Measurements from ENCODE around the gene SCN5A.

The SCN5A gene

GRCh38 chr3:38647217-38647970 is 2.1 kb downstream of the SCN5A start:
- DNase-seq (ENCODE audit: low read depth): no peak

- no peak for DNase-seq (ENCODE audit: low read depth)
Observed at GRCh38 chr3:38646630-38647029, 2.9 kb downstream of the SCN5A start.

GRCh38 chr3:38646062-38646461 is 3.4 kb downstream of the SCN5A start:
- no peak for DNase-seq (ENCODE audit: low read depth)

- no peak for DNase-seq (ENCODE audit: low read depth)
Observed at GRCh38 chr3:38645601-38646000, 3.9 kb downstream of the SCN5A start.

- DNase-seq (ENCODE audit: low read depth): no peak
Observed at GRCh38 chr3:38645076-38645475, 4.4 kb downstream of the SCN5A start.

- no peak for DNase-seq (ENCODE audit: low read depth)
Observed at GRCh38 chr3:38644662-38645053, 4.8 kb downstream of the SCN5A start.

GRCh38 chr3:38644016-38644661 is 5.3 kb downstream of the SCN5A start:
- DNase-seq (ENCODE audit: low read depth): no peak

GRCh38 chr3:38643592-38643991 is 5.9 kb downstream of the SCN5A start:
- no peak for DNase-seq (ENCODE audit: low read depth)

GRCh38 chr3:38643090-38643489 is 6.4 kb downstream of the SCN5A start:
- DNase-seq (ENCODE audit: low read depth): no peak

GRCh38 chr3:38641461-38642110 is 7.9 kb downstream of the SCN5A start:
- no peak for DNase-seq (ENCODE audit: low read depth)

- DNase-seq (ENCODE audit: low read depth): no peak
Observed at GRCh38 chr3:38640661-38641452, 8.6 kb downstream of the SCN5A start.

GRCh38 chr3:38638354-38638753 is 11.1 kb downstream of the SCN5A start:
- DNase-seq (ENCODE audit: low read depth): no peak

GRCh38 chr3:38637906-38638305 is 11.6 kb downstream of the SCN5A start:
- DNase-seq (ENCODE audit: low read depth): no peak

GRCh38 chr3:38636881-38637280 is 12.6 kb downstream of the SCN5A start:
- DNase-seq (ENCODE audit: low read depth): no peak

- no peak for DNase-seq (ENCODE audit: low read depth)
Observed at GRCh38 chr3:38636464-38636863, 13.0 kb downstream of the SCN5A start.

- no peak for DNase-seq (ENCODE audit: low read depth)
Observed at GRCh38 chr3:38634111-38634510, 15.4 kb downstream of the SCN5A start.

- DNase-seq (ENCODE audit: low read depth): no peak
Observed at GRCh38 chr3:38632989-38633388, 16.5 kb downstream of the SCN5A start.

- no peak for DNase-seq (ENCODE audit: low read depth)
Observed at GRCh38 chr3:38630606-38631005, 18.9 kb downstream of the SCN5A start.

- DNase-seq (ENCODE audit: low read depth): no peak
Observed at GRCh38 chr3:38630070-38630469, 19.4 kb downstream of the SCN5A start.

- no peak for DNase-seq (ENCODE audit: low read depth)
Observed at GRCh38 chr3:38628835-38629234, 20.7 kb downstream of the SCN5A start.

- DNase-seq (ENCODE audit: low read depth): no peak
Observed at GRCh38 chr3:38627956-38628355, 21.5 kb downstream of the SCN5A start.

GRCh38 chr3:38626171-38626570 is 23.3 kb downstream of the SCN5A start:
- no peak for DNase-seq (ENCODE audit: low read depth)

GRCh38 chr3:38623539-38623938 is 25.9 kb downstream of the SCN5A start:
- DNase-seq (ENCODE audit: low read depth): no peak
